HG03025 (cell line): Measurements from ENCODE around the gene THOC7.

Experiments used
- ATAC-seq: cut with Tn5 transposase; IDR thresholded peaks from one replicate; pipeline ENCODE4 v1.9.1; 2021; ENCODE audit warnings: mild to moderate bottlenecking, moderate library complexity; ENCODE audit not compliant: unreplicated experiment, low FRiP score

Gene THOC7

DNA sequence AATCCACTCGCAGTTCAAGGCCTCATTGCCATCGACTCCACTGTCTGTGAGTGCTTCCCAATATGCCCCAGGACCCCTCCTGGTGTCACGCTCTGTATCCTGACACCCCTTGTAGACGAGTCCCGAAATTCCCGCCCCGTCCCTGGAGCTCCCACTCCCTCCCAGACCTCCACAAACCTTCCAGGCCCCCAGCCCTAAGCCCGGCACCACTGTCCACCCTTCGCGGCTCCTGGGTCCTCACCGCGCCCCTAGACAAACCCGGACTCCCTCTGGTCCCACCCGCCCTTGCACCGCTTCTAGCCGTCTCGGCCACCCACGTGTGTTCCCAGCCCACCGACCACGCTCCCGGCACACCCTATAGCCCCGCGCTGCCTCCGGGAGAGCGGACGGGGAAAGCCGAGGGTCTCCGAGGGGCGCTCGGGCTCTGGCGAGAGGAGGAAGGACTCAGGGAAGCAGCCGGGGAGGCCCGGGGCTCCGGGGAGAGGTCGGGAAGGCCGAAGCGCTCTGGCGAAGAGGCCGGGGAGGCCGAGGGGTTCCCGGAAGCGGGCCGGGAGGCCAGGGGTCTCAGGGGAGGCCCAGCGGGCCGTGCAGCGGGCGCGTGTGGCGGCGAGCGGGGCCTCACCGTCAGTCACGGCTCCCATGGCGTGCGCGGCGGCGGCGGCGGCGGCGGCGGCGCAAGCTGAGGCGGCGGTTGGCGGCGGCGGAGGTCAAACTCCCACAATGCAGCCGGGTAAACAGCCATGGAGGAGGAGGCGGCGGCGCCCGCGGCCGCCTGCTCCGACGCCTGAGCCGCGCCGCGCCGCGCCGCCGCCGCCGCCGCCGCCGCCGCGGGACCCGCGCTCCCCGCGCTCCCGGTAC lies at the start of gene THOC7, which contains the start of gene ATXN7:
Gene THOC7 (minus strand): TSS at position 656 of the 858 bp plus-strand sequence. CDS start 15 bp downstream, at position 641.
Gene ATXN7 (plus strand): TSS at position 718 of the 858 bp plus-strand sequence. CDS start 48,732 bp downstream, outside the sequence.
- ATAC-seq = peak; percentile 73

DNA sequence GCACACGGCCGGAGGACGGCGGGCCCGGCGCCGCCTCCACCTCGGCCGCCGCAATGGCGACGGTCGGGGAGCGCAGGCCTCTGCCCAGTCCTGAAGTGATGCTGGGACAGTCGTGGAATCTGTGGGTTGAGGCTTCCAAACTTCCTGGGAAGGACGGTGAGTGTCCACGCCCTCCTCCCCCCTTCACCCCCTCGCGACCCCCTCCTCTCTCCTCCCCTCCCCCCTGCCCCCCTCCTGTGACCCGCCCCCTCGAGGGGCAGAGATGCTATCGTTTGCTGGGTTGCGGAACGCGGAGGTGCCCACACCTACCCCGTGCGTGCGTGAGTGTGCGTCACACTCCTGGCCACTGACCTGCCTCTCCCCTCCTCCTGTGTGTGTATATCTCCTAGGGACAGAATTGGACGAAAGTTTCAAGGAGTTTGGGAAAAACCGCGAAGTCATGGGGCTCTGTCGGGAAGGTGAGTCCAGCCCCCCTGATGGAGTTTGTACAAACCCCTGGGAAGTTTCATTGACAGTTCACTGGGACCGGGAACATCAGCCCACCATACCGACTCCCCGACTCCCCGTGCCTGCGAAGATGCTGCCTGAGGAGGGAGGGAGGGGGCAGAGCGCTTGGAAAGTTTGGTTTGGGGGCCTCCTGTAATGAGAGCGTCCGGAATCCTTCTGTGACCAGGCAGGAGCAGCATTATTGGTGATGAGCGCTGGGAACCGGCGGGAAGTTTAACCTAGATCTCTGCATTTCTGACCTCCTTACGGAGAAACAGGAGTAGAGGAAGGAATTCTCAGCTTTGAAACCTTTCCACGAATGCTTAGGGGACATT lies 49.4 kb upstream of the THOC7 start:
- ATAC-seq = peak; percentile 10

DNA sequence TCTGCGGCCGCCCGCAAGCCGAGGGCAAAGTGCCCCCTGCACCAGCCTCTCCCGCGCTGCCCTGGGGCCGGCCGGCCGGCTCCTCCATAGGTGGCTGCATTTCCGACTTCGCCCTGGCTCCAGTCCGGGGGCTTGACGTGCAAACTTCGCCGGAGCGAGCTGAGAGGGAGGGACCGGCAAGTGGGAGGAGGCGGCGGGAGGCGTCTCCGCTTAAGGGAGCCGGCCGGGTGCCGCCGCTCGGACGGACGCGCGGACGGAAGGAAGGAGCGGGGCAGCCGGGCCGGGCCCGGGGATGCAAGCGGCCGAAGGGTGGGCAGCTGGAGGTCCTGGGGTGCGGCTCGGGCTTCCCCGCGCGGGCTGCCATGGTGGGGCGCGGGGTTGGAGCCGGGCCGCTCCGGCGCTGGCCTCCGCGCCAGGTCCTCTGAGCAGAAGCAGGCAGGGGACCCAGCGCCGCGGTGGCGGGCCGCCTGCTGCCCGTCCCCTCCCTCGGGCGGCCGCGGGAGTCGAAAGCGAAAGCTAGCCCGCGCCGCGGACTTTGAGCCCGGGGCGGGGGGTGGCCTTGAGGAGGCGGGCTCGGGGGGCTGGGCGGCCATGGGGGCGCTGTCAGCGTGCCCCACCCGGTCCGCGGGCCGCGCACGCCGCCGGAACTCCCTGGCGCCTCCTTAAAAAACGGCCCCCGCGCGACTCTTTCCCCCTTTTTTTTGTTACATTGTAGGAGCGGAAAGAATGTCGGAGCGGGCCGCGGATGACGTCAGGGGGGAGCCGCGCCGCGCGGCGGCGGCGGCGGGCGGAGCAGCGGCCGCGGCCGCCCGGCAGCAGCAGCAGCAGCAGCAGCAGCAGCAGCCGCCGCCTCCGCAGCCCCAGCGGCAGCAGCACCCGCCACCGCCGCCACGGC lies 48.5 kb upstream of the THOC7 start, which contains the start of gene SCAANT1:
Gene SCAANT1 (minus strand): TSS at position 511 of the 895 bp plus-strand sequence.
- peak; percentile 78 for ATAC-seq

DNA sequence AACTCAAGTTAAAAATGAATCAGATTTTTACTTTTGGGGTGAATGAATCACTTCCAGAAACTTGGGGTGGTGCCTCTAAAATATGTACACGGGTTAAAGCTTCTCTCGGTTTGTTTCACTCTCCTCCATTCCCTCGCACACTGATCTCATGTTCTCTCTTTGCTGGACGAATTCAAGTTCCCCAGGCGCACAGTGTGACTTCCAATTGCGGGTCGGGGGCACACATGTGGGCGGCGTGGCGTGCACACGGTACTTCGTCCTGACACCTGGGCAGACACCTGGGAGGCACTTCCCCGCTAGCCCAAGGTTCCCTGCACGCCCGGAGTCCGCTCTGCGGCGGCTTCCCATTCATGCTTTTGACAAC lies 47.9 kb upstream of the THOC7 start:
- no peak for ATAC-seq

DNA sequence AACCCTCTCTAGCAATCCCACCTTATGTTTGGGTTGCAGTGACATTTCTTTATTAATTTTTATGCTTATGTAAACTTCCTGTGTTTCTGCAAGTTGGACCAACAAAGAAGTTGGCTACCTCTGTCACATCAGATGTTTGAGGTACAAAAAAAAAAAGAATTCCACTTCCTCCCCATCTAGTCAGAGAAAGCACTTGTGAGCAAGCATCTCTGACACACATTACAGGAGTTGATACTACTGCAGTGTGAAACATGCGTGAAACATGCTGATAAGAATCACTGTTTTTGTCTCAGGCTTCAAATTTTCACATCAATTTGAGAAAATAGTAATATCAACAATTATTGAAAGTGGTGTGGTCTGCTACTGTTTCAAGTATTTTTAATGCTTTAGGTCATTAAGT lies 47.3 kb upstream of the THOC7 start:
- no peak for ATAC-seq

DNA sequence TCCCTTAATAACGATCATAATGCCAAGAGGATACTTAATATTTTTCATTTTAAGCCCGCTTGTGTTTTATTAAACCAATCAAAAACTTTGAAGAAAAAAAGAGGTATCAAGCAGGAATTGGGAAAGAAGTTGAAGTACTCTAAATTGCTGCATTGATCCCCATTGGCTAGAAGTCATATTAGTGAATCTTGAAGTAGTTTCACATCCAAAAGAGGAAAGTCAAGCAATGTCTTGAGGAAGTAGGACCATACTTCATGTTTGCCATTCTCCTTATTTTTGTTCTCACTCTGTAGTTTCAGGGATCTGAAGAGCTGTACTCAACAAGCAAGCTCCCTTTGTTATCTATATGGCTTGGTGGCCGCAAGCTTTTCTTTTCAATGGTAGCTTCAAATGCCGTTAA lies 46.4 kb upstream of the THOC7 start:
- ATAC-seq = no peak

DNA sequence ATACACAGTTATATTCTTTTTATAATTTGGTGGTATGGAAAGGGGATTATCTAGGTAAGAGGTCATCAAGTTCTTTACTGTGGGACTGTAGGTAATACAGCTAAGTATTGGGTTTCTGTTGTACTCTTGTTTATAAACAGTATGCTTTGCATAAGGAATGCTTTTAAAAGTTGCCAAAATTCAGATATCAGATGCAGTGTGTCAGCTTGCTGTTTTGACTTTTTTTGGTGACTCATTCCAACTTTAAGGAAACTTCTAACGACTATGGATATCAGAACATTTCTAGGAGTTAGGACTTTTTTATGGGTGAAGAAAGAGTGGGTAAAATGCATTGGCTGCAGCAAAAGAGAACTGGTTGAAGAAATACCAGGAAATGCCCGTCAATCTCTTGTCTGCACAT lies 45.8 kb upstream of the THOC7 start:
- ATAC-seq = no peak

DNA sequence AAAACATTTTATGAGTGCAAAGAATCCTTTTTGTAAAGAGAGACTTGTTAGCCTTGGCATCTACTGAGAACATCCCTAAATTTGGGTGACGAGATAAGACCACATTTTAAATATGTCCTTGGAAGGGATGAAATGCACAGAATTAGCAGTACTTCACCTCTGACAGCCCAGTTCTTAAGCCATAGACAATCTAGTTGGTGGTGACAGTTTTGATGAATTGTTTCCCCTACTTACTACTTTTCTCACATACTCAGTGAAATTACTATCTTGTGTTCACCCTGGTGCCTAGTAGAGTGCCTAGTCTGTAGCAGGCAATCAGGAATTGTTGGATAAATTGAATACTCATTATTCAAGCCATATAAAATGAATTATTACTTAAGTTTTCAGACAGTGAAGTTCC lies 45.2 kb upstream of the THOC7 start:
- ATAC-seq = no peak

DNA sequence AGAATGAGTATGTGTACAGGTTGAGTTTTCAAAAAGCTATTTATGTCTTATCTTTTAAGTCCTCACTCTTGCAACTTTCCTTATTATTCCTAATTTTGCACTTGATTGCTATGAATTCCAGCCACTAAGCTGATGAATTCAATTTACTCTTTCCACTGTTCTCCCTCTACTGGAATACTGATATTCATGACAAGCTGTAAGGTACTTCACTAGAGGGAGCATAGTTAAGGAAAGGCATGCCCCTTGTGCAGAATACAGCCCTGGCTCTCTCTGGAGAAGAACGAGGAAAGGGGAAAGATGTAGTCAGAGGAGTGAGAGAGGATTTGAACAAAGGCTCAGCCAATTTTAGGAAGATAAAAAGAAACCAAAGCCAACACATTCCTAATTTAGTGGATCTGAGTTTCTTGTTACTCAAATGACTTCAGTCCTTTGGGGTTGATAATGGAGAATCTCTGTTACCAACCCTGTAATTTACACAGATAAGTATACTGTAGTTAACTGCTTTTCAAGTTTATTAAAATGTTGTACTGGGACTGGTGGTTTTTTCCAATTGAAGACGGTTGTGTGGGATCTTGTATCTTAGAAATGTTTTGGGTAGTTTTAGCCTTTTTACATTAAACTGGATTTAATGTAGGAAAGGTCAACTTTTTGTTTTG lies 44.6 kb upstream of the THOC7 start:
- no peak for ATAC-seq

DNA sequence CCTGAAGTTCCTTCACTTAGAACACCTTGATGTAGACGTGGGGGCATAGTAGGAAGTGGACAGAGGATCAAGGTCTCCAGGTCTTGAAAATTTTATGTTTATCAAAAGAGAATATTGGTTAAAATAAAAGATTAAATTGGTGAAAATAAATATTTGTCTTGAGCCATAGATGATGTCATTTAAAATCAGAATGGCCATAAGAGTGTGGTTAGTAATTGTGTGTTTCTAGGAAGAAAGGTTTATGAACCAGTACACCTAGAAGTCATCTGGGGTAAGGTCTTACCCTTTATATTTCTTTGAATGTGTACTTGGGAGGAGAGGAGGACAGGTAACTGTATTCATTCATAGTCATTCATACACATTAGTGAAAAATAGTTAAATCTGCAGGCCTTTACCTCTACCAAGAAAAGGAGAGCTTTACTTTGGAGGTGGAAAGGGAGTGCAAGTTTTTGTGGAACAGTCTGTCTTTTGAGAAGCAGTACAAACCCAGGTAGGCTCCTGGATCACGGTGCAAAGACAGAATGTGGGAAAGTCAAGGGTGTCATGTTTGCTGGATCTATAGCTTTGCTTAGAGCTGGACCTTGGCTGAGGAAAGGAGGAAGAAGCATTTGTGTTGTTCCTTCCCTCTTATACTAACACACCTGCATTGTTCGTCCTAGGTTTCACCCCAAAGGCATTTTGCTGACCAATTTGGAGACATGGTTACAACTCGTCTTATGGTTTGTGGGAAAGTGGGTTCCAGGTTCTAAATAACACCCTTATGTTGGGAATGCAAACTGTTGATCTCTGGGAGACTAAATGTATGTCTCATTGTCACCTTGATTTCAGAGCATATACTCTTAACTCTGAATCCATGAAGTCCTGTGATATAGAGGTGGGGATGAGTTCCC lies 42.4 kb upstream of the THOC7 start:
- no peak for ATAC-seq

DNA sequence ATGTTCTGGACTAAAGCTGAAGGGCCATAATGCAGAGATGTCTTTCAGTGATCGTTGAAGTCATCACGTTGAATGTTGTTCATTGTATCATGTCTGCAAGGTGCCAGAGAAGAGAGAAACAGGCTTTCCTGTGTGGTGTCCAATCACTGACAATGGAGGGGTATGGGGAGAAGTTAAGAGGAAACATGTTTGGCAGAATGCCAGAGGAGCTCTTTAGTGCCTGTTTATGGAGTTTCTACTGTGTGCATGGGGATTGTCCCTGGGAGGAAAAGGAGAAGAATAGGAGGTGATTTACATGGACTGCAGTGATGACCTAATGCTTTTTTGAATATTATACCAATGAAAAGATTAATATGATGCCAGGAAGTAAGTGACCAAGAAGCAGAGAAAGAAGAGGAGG lies 36.9 kb upstream of the THOC7 start:
- no peak for ATAC-seq

DNA sequence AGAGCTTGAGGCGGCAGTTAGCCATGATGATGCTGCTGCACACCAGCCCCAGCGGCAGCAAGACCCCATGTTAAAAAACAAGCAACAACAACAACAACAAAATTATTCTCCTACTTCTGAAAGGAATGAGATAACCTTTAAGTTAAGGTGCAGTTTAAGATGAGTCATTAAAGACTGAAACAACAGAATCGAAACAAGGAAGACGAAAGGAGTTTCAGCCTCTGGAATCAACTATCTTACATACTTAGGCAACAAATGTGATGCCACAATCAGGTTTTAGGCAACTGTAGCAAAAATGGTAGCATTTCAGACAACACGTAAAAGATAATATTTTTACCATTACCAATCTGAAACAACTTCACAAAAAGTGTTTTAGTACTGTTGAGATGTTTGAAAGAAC lies 36.4 kb upstream of the THOC7 start:
- no peak for ATAC-seq

DNA sequence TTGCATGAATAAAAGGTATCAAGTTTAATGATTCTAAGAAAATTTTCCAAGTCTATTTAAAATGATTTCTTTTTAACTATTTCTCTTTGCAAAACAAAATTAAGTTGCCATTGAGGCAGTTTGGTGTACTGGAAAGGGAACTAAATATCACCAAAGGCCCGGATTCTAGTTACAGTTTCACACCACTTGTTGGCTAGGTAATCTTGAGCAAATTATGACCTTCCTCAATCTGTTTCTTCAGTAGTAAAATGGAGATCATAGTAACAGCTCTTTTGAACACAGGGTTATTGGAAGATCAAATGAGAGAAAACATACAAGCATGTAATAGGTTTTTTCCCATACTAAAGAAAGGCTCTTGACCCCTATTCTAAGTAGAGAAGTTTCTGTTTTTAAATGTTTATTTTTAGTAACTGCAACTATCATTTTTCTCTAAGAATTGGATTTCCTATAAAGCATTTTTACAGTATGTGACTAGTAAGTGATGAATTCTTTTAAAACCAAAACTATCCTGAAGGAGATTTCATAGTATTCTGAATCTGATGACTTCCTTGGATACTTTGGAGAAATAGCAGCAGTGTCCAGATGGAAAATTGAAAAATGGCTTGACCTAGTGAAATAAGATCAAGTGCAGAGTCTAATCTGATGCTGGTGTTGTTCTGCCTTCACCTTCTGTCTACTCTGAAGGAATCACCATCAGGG lies 32.9 kb upstream of the THOC7 start:
- ATAC-seq = no peak

DNA sequence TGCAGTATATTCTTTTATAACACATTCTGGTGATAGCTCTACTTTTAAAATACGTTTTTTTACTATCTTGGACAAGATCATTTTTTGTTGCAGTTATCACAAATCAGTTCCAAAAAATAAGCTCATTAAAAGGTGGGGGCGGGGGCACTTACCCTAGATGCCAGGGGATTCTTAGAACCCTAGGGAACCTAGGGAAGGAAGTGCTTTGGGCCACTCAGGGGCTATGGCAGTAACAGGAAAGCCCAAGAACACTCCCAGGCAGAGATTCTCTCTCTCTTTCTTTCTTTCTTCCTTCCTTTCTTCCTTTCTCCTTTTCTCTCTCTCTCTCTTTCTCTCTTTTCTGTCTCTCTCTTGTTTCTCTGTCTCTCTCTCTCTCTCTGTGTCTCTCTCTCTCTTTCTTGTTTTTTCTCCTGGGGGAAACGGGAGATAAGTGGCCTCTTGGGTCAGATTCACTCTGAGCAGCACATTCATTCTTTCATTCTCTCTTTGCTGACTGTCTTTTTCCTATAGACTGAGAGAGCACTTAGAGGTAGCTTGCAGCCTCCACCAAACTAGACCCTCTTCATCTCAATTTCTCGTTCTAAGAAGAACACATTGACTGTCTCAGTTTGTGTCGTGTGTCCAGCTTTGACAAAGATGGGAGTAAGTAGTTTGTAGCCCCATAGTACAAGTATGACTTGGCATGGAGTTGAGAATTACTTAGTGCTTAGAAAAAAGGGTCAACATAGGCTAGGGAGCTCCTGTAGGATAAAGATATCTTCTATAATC lies 32.0 kb upstream of the THOC7 start:
- no peak for ATAC-seq

DNA sequence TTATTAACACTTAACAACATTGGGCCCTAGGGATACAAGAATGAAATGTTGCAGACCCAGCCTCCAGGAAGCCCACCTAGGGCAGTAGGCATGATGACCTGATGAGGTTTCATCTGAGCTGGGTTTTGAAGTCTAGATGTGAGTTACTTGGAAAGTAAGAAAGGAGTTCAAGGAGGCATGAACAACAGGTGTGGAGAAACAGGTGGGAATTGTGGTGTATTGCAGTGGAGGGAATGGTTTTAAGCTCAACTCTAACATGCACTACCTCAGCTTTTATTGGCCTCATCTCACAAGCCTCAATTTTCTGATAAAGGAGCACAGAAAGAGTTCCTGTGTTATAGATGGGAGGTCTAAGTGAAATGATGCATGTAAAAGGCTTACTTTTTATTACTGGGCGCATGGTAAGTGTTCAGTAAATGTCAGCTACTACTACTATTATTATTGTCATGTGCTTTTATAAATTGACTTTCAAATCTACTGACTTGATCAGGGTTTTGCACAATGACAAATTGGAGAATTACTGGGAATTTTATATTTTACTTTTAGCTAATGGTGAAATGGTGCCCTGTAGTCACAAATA lies 29.3 kb upstream of the THOC7 start:
- ATAC-seq = no peak

DNA sequence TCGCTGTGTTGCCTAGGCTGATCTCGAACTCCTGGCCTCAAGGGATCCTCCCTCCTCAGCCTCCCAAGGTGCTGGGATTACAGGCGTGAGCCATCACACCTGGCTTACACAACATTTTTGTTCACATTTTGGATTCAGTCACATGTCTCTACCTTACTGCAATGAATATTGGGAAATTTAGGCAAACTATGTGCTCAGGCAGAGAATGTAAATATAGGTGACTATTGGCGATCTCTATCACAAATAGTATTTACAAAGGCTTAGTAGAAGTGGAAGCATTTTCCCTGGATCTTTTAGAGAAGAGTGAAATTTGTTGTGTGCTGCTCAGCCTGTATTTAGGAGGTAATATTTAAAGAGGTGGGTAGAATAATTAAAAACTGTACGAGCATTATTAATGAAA lies 27.9 kb upstream of the THOC7 start:
- no peak for ATAC-seq

DNA sequence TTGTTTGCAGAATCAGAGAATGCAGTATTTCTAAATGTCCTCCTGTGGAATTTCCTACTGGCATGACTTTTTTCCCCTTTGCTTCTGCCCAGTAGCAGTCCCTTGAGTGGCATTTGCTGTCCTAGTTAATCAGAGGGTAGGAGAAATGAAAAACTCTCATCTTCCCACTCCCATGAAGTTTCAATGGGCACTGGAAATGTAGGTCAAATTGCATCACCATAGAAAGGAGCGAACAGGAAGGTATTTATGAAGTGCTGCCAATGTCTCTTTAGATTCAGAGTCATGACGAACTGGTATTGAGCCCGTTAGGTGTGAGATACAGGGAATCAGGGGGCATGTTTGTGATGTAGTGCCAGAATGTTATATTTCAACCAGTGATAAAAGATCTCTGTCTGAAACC lies 23.3 kb upstream of the THOC7 start:
- no peak for ATAC-seq
